HG03064 (cell line): ENCODE results near the gene ELL.

Source experiments
- ATAC-seq: cut with Tn5 transposase; IDR thresholded peaks from one replicate; pipeline ENCODE4 v1.9.1; 2021; ENCODE audit warnings: low read depth; ENCODE audit not compliant: unreplicated experiment

The ELL gene

GRCh38 chr19:18506101-18506930 lies 15.6 kb downstream of the ELL start:
- ATAC-seq, result no peak

DNA sequence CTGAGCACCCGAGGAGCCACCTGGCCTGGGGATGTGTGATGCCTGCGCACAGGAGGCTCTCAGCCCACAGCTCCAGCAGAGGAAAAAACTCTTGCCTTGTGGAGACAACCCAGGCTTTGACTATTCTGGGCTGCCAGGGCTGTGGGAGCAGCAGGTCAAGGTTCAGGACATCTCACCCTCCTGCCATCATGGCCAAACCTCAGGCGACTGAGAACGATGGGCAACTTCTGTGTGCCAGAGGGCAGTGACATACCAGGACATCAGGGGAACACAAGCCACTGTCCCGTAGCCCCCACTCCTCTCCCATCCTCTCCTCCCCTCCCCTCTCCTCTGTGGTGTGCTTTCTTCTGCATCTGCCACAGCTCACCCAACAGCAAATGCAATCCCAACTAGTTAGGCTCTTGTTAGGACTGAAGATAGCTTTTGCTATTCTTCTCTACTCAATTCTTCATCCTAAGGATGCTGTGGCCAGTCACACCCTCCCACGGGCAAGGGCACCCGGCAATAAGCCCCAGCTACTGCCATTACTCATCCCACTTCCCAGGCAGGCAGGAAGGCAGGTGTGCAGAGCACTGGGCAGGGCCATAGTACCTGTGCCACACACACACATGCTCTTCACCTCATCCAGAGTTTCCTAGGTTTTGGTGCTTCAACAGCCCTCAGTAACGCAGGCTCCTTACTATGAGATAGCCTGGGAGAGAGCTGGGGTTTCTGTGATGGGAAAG lies 16.8 kb downstream of the ELL start:
- no peak for ATAC-seq

- no peak for ATAC-seq
These were observed 17.6 kb downstream of the ELL start for GRCh38 chr19:18503971-18504885.

DNA sequence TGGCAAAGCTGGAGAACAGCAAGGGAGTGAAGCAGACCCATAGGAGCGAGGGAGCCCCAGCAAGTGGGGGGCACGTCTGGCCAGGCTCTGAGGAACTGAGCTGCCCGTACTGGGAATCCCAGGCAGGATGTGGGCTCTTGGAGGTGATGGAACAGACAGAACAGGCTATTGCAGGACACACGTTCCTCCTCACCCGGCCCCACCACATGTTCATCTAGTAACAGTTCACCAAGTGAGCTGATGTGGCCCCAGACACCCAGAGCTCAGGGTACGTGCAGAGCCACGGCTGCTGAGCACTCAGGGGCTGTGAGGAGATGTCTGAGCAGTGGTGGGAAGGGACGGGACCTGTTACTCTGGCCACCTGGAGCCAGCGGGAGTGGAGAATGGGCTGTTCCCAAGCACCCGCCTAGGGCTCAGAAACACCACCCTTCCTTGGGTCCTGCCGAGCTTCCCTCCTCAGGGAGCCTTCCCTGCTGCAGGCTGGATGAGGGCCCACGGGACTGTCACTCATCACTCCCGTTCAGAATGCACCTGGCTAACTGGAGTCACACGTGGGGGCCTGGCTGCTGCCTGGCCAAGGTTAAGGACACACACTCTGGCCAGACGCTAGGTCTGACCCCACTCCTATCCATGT lies 18.4 kb downstream of the ELL start:
- ATAC-seq, result no peak

GRCh38 chr19:18502638-18503294 lies 19.1 kb downstream of the ELL start:
- ATAC-seq, result no peak

- no peak for ATAC-seq
These were observed 19.6 kb downstream of the ELL start for GRCh38 chr19:18502246-18502637.

DNA sequence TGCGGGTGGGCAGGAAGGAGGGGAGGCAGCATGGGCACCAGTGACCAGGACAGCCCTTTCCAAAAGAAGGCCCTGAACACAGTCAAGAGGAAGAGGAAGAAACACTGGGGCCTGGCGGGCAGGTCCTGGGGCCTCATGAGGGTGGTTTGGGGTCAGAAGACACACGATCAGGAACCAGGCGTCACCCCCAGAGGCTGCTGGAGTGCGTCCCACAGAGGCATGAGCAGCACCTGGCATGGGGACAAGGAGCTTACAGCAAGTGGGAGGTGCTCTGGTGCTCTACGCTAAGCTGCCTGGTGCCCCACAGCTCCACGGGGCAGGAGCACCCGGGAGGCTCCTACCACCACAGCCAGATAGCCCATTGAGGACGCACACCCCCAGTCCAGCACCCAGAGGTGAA lies 20.0 kb downstream of the ELL start:
- ATAC-seq, result no peak

DNA sequence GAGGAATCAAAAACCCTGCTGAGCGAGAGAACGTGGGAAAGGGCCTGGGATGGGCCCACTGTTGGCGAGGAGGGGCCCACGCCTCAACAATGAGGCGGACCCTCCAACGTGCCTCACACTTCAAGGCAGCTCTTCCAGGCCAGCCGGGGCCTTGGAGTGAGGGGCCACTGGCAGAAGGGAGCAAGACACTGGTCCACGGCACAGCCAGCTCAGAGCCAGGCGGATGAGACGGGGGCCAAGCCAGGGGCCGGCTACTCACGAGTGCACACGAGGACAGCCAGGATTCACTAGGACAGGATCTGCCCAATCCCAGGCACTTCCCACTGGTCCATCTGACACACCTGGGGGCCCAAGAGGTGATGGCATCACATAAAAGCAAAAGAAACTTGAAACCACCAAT lies 20.5 kb downstream of the ELL start:
- ATAC-seq, result no peak

DNA sequence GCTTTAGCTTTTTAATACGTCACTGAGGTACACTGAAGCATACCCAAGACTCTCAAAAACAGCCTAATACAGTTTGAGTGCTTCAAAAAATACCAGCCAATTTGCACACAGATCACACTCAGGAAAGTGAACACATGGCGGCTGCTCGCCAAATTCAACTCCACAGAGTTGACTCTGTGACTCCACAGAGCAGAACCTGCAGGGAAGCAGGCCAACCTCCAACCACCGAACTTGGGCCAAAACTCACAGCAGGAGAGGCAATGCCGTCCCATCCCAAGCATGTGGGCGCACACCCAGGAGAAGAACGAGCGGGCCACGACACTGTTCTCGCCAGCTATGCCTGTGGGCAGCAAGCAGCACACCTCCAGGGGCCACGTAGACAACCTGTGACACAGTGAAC lies 21.1 kb downstream of the ELL start:
- no peak for ATAC-seq

- no peak for ATAC-seq
These were observed 21.5 kb downstream of the ELL start for GRCh38 chr19:18500376-18500775.

- ATAC-seq, result no peak
These were observed 22.7 kb downstream of the ELL start for GRCh38 chr19:18499055-18499775.

DNA sequence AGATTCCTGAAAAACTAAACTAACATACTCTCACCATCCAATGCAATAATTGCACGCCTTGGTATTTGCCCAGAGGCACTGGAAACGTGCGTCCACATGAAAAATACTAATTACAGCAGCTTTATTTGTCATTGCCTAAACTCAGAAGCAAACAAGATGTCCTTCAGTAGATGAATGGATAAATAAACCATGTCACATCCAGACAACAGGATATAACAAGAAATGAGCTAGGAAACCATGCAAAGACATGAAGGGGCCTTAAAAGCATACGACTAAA lies 25.0 kb downstream of the ELL start:
- ATAC-seq, result no peak

DNA sequence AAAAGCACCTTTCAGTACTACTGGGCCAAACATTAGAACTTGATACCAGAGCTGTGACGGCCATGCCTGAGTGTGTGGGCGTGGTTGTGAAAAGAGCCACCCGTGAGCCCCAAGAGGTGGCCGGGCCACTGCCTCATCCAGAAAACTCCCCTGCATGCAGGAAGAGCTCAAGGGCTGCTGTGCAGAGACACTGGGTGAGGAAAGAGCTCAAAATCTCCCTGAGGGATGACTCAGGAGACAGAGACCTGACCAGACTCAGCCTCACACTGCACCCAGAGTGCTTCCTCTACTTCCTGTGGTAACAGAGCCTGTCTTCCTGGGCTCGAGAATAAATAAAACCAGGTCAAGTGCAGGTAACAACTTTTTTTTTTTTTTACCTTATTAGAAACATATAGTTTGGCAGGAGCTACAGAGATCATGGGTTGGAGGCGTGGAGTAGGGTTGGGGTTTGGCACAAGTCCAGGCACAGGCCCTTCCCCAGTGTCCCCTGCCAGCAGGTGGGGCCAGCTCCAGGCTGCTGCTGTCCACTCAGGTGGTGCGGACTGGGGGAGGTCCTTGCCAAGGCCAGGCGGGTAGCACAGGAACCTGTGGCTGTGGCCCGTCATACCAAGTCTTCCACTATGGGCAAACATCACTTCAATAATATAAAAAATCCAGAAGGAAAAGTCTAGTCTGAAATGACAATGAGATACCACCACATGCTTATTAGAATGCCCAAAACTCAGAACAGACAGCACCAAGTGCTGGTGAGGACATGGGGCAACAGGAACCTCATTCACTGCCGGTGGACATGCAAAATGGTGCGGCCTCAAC lies 25.5 kb downstream of the ELL start:
- no peak for ATAC-seq

GRCh38 chr19:18495204-18495911 lies 26.5 kb downstream of the ELL start:
- no peak for ATAC-seq

DNA sequence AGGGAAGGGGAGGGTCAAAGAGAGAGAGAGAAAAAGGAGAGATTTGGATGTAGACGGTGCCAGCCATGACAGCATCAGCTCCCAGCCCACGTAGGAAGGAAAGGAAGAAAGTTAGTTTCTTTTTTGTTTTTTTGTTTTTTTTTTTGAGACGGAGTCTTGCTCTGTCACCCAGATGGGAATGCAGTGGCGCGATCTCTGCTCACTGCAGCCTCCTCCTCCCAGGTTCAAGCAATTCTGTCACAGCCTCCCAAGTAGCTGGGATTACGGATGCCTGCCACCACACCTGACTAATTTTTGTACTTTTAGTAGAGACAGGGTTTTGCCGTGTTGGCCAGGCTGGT lies 27.6 kb downstream of the ELL start:
- no peak for ATAC-seq

GRCh38 chr19:18493440-18494266 lies 28.2 kb downstream of the ELL start:
- ATAC-seq, result no peak
